ENCODE measurements around the gene GADD45GIP1.
"Not testable (repeated sequence)": the region's sequence is repeated elsewhere in the genome, so short reads cannot be mapped to it uniquely, and the experiment has no call there.

GADD45GIP1 gene

GRCh38 chr19:12959481-12959880 lies 2.5 kb upstream of the GADD45GIP1 start:
- no peak for DNase-seq (ENCODE audit: low read depth in 2 of 2)

- DNase-seq (ENCODE audit: low read depth in 2 of 2), result not testable (repeated sequence)
Measured at GRCh38 chr19:12957389-12957952, 448 bp upstream of the GADD45GIP1 start.

- DNase-seq (ENCODE audit: low read depth in 2 of 2), result no peak
Measured at GRCh38 chr19:12955996-12956395, 1.0 kb downstream of the GADD45GIP1 start.

GRCh38 chr19:12955575-12955974 lies 1.4 kb downstream of the GADD45GIP1 start:
- DNase-seq (ENCODE audit: low read depth in 2 of 2), result not testable (repeated sequence)

GRCh38 chr19:12954612-12954962 lies 2.4 kb downstream of the GADD45GIP1 start:
- no peak for DNase-seq (ENCODE audit: low read depth in 2 of 2)

- no peak for DNase-seq (ENCODE audit: low read depth in 2 of 2)
Measured at GRCh38 chr19:12953799-12954611, 3.0 kb downstream of the GADD45GIP1 start.

DNA sequence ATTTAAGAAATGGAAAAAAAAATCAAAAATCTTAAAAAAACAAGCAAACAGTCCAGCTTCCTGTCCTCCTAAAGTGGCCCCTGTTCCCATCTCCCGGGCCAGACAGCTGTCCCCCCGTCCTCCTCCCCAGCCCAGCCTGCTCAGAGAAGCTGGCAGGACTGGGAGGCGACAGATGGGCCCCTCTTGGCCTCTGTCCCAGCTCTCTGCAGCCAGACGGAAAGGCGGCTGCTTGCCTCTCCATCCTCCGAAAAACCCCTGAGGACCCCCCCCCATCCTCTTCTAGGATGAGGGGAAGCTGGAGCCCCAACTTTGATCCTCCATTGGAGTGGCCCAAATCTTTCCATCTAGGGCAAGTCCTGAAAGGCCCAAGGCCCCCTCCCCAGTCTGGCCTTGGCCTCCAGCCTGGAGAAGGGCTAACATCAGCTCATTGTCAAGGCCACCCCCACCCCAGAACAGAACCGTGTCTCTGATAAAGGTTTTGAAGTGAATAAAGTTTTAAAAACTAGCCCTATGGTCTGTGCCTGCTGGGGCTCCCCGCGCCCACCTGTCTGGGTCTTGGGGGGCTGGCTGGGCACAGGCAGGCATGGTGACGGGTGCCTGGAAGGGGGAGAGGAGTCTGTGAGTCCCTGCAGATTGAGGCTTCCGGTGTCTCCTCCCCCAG lies 3.8 kb downstream of the GADD45GIP1 start:
- DNase-seq (ENCODE audit: low read depth in 2 of 2), result no peak

GRCh38 chr19:12952488-12953137 lies 4.4 kb downstream of the GADD45GIP1 start:
- no peak for DNase-seq (ENCODE audit: low read depth in 2 of 2)

- not testable (repeated sequence) for DNase-seq (ENCODE audit: low read depth in 2 of 2)
Measured at GRCh38 chr19:12952050-12952449, 5.0 kb downstream of the GADD45GIP1 start.

DNA sequence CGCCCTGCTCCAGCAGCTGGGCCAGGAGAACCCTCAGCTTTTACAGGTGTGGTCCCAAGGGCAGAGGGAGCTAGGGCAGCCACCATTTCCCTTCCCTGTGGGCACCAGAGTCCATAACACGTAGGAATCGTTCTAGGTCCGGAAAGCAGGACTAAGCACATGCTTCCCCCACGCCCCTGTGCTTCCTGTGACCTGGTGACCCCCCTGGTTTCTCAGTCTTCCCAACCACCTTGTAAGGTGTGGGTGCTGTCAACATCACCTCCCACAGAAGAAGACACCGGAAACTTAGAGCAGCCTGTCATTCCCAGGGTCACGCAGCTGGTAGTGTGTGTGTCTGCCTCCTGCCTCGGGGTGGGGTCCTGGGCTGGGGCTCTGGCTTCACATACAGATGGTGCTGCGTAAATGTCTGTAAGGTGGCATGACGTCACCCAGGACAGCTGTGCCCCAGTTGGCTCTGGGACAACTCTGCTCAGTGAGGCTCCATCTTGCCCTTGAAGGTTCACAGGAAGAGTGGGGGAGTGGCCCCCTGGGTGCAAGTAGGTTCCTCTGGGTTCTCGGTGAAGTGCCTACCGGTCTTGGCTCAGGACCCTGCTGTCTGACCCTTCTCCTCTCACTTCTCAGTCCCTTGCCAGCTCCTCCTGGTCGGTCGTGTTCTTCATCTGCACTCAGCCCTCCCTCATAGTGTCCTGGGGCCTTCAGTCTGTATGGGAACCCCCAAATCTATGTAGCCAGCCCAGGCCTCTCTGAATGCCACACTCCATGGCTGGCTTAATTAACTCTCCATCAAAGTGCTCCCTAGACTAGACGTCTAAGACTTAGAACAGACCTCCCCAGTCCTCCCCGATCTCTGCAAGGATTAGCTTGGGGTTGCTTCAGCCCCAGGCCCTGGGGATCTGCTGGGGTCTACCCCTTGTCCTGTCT lies 7.4 kb downstream of the GADD45GIP1 start:
- DNase-seq (ENCODE audit: low read depth in 2 of 2), result no peak

DNA sequence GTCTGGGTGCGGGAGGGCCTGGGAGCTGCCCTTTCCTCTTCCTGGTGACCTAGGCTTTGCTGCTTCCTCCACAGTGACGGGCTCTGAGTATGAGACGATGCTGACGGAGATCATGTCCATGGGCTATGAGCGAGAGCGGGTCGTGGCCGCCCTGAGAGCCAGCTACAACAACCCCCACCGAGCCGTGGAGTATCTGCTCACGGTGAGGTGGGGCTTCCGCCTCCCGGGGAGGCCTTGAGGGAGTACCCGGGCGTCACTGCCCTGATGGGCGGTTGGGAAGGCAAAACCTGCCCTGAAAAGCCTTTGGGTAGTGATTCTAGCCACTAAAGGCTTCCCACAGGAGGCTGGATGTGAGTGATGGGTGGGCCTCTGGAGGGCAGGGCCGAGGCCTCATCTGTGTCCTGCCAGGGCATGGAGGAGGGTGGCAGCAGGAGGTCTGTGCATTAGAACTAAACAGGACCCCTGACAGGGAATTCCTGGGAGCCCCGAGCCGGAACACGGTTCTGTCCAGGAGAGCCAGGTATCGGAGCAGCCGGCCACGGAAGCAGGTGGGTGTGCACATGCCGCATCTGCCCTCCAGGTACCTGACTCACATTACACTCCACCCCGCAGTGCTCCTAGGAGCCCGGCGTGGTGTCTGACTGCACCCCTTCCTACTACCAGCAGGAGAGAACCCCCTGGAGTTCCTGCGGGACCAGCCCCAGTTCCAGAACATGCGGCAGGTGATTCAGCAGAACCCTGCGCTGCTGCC lies 8.2 kb downstream of the GADD45GIP1 start:
- no peak for DNase-seq (ENCODE audit: low read depth in 2 of 2)

DNA sequence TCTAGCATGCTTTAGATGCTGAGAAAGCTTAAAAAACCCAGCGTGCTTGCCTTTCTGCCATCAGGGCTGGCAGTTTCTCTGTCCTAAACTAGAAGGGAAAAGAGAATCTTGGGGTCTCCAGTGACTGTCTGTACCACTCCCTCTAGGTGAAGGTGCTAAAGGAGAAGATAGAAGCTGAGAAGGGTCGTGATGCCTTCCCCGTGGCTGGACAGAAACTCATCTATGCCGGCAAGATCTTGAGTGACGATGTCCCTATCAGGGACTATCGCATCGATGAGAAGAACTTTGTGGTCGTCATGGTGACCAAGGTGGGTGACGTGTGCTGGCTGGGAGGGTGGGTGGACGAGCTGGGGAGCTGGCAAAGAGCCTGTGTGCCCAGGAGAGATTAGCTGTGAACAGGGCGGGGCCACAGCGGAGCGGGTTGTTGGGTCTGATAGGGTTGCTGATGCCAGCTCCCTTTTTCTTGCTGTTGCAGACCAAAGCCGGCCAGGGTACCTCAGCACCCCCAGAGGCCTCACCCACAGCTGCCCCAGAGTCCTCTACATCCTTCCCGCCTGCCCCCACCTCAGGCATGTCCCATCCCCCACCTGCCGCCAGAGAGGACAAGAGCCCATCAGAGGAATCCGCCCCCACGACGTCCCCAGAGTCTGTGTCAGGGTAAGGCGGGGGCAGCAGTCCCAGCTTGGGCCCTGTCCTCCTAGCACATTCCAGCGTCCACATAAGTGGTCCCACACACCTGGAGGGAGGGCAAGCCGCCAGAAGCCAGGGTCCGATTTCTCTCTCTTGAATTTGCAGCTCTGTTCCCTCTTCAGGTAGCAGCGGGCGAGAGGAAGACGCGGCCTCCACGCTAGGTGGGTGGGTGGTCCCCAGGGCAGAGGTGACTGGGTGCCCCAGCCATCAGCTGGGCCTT lies 9.1 kb downstream of the GADD45GIP1 start:
- no peak for DNase-seq (ENCODE audit: low read depth in 2 of 2)

- no peak for DNase-seq (ENCODE audit: low read depth in 2 of 2)
Measured at GRCh38 chr19:12946731-12947496, 10.1 kb downstream of the GADD45GIP1 start.

GRCh38 chr19:12946092-12946721 lies 10.8 kb downstream of the GADD45GIP1 start:
- no peak for DNase-seq (ENCODE audit: low read depth in 2 of 2)

- peak; percentile 95 to 96 for DNase-seq (ENCODE audit: low read depth in 2 of 2)
Measured at GRCh38 chr19:12945479-12946091, 11.4 kb downstream of the GADD45GIP1 start, which contains the start of gene RAD23A. RAD23A (plus strand) TSS chr19:12945862; CDS start chr19:12945949, 87 bp downstream.

- DNase-seq (ENCODE audit: low read depth in 2 of 2), result no peak
Measured at GRCh38 chr19:12944104-12944674, 12.8 kb downstream of the GADD45GIP1 start.

DNA sequence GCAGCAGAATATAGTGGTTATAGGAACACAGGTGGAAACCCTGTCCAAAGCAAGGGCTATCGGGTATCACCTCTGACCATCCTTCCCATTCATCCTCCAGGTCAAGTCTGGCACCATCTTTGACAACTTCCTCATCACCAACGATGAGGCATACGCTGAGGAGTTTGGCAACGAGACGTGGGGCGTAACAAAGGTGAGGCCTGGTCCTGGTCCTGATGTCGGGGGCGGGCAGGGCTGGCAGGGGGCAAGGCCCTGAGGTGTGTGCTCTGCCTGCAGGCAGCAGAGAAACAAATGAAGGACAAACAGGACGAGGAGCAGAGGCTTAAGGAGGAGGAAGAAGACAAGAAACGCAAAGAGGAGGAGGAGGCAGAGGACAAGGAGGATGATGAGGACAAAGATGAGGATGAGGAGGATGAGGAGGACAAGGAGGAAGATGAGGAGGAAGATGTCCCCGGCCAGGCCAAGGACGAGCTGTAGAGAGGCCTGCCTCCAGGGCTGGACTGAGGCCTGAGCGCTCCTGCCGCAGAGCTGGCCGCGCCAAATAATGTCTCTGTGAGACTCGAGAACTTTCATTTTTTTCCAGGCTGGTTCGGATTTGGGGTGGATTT lies 13.5 kb downstream of the GADD45GIP1 start:
- DNase-seq (ENCODE audit: low read depth in 2 of 2), result no peak

Data from stimulated activated CD8-positive, alpha-beta memory T cell treated with anti-CD3 and anti-CD28 coated beads, Interleukin-7, amount 100 ng/mL, for 1 hour (primary cell).